Right lung (tissue), 5 donors: ENCODE results near the gene NCKAP5L. TPM values are rescaled to one million over a fixed set of nuclear protein-coding genes. Genes with fewer than 3 reads are reported as not detected.
"Not testable (repeated sequence)": the region's sequence is repeated elsewhere in the genome, so short reads cannot be mapped to it uniquely, and the experiment has no call there.

Experiments used
- DNase-seq, 2 donors: peaks; one replicate each; pipeline ENCODE4 v3.0.0-alpha.2; 2013
- polyA plus RNA-seq, 5 donors: library from polyadenylated mRNA; unstranded; fragments of 120-200 nt; gene quantifications; one replicate each; pipeline versions ENCODE4 v1.2.1 to v1.2.3, GENCODE V29; 2013; ENCODE audit warnings: inconsistent platforms in 1 of 5, low replicate concordance in 1 of 5; ENCODE audit not compliant: insufficient read length in 5 of 5, insufficient read depth in 1 of 5

Gene NCKAP5L
- polyA plus RNA-seq, 5 donors = 13.4 to 25.7 (median 19.2) TPM

DNA sequence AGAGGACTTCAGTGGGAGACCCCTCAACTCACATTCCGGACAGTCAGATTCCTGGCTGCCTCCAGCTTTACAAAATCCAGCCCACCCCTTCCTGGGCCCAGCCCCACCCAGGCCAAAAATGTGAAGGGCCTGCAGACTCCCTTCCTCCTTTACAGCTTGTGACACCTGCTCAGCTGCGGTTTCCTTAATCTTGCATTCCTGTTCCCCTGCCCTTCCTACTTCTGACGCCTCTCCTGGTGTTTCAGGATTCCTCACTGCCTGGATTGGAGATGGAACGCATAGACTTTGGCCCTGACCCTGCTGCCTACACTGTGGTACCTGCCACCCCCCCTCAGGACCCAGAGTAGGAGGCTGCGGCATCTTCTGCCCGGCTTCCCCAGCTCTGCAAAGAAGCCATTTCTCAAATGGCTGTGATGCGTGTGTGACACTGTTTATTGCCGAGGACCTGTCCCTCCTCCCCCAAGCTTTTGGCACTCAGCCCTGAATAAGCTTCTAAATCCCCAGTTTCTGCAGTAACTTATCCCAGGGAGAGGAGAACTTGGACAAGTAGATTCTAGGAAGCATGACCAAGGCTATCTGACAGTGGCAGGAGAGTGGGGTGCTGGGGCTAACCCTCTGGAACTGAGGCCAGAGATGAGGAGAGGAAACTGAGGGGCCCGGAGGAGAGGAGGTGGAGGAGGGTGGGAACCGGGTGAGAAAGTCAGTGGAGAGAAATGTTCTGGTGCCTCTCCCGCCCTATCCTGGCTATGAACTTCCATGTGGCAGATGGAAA is 39.5 kb upstream of the NCKAP5L start:
- DNase-seq = no peak

GRCh38 chr12:49866859-49867569 is 38.8 kb upstream of the NCKAP5L start:
- peak in 1 of 2 donors; percentile 60 for DNase-seq

GRCh38 chr12:49865782-49866135 is 37.5 kb upstream of the NCKAP5L start:
- no peak for DNase-seq

GRCh38 chr12:49865109-49865781 is 37.0 kb upstream of the NCKAP5L start:
- no peak for DNase-seq

DNA sequence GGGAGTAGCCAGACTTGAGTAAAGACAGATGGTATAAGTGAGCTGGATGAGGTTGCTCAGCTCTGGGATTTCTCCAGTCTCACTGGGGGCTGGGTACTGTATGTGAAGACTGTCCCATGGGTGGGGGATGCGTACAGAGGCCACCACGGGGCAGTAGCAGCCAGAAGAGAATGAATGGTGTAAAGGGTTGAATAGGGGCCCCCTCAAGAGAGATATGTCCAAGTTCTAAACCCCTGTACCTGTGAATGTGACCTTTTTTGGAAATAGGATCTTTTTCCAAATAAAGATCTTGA is 36.5 kb upstream of the NCKAP5L start:
- DNase-seq = no peak

GRCh38 chr12:49863946-49864797 is 36.0 kb upstream of the NCKAP5L start:
- no peak for DNase-seq

GRCh38 chr12:49860921-49861320 is 32.7 kb upstream of the NCKAP5L start:
- not testable (repeated sequence) for DNase-seq

GRCh38 chr12:49855890-49856289 is 27.7 kb upstream of the NCKAP5L start:
- not testable (repeated sequence) for DNase-seq

DNA sequence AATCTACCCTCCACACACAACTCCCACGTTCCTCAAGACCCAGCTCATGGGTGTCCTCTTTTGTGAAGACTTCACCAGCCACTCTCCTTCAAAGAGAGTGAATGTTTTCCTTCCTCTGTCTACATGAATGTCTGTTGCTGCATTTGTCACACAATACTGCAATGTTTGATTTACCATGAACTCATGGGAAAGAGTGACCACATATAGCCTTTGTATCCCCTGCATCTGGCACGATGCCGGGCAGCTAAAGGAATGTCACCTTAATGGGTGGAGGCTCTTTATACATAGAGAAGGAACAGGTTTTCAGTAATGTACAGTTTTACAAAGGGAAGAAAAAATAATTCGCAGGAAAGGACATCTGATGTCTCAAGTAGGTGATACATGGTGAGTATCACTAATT is 26.8 kb upstream of the NCKAP5L start:
- DNase-seq = no peak

DNA sequence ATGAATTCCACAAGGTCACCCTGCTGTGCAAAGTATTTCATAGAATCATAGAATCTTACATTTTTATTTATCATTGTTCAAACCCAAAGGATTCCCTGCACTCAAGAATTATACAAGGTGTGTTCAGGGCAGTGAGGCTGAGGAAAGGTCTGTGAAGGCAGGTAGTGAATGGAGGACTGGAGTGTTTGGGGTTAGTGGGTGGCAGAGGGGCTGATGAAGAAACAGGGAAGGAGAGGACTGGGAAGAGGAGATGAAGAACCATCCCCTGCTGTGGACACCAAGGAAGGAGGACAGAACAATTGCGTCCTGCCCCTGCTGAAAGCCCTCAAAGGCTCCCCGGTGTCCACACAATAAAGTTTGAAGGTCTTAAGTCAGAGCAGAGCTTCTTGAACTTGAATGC is 25.5 kb upstream of the NCKAP5L start:
- DNase-seq = no peak

GRCh38 chr12:49847161-49847560 is 18.9 kb upstream of the NCKAP5L start:
- no peak for DNase-seq

DNA sequence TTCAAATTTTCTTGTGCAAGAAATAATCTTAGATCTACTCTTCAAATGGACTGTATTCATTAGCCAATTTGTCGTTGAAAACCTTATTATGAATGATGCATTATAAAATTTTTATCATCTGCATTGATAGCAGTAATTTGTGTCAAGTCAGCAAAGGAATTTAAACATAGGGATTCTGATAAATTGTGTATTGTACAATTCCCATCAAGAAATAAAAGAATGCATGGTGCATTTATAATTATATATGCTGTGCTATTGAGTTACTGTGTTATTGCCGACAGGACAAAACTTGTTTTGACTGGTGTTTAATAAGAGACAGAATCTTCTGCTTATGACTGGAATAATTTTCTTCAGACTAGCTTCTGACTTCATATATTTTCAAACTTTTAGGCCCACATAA is 17.8 kb upstream of the NCKAP5L start:
- no peak for DNase-seq

- no peak for DNase-seq
These were observed 15.7 kb upstream of the NCKAP5L start for GRCh38 chr12:49843876-49844437.

- DNase-seq = no peak
These were observed 15.2 kb upstream of the NCKAP5L start for GRCh38 chr12:49843411-49843810.

DNA sequence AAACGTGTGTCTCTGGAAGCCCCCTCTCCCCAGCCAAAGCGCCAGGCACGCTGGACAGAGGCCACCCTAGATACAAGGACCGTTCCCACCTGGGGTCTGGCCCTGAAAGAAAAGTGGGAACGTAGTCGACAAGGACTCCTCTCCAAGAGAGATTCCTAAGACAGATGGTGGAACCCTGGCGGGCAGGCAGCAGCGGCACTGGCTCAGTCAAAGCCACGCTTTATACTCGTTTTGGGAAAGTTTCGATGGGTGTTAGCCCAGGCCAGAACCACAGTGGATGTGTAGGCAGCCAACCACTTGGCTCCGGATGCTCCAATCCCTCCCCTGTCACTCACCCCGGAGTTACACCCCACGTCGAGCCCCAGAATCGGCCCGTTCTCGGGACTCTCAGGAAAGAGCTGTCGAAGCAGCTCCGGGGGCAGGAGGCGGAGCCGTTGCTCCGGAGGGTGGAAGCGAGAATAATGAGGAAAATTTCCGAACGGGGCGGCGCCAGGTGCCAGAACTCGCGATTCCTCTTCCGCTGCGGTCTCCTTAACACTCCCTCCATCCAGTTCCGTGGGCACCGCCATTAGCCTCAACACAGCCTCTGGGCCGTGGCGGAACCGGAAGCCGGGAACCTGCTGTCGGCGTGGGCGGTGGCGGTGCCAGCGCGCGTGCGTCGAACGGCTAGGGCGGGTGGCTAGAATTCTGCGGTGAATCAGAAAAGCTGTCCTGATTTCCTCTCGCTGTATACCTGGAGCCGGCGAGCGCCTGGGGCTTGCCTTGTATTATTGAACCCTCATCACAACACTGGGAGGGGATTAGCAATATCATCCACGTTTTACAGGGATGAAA is 14.5 kb upstream of the NCKAP5L start, which contains the start of gene BCDIN3D:
TSS of gene BCDIN3D (minus strand) at position 588 of the 834 bp plus-strand sequence. CDS start at position 569, 19 bp downstream.
- DNase-seq = peak; percentile 84 to 86

DNA sequence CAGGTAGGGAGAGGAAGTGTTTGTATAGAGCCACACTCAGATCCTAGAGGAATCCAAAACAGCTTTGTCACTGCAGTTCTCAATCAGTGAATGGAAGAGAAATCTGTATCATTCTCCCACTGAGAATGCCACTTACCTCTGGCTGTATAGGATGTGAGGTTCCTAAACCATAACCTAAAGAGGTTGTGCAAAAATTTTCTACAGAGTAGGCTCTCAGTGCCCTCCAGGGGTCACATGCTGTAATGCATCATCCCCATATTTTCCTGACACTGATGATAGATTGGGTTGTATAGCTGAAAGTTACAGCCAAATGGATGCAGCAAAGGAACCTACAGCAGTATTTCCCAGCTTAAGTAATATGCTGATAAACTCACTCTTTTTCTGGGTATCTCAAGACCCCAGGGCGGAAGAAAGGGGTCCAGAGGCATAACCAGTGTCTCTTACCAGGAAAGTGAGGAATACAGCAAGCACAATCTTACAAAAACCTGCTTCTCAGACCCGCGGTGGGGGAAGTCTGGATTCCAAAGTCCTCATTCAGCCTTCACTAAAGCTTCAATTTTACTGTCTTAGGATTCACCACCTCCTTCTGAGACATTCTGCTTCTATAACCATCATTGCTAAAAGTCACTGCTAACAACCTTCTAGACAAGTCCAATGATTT is 10.9 kb upstream of the NCKAP5L start:
- DNase-seq = no peak

DNA sequence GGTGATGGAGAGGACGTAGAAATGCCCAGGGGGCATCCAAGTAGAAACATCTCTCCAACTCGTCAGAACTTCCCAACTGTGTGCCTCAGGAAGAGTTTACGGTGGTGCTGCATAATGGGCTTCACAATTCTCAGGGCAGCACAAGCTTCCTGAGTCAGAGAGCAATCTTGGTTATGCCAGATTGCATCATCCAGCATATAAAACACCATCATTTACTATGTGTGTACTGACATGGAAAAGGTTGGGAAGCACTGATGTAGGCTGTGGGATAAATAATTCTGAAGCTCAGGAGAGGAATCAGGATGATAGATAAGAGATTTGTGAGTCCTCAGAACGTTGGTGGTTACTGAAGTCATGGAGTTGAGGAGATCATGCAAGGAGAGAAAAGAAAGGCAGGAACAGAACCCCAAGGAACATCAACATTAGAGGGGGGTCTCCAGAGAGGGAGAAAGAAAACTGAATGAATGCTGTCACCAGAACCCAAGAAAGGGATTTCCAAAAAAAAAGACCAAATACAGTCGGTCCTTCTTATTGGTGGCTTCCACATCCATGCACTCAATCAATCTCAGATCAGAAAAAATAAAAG is 4.7 kb upstream of the NCKAP5L start:
- DNase-seq = no peak

- no peak for DNase-seq
These were observed 3.5 kb upstream of the NCKAP5L start for GRCh38 chr12:49831717-49832116.

GRCh38 chr12:49827401-49828099 is 663 bp downstream of the NCKAP5L start:
- peak; percentile 61 to 68 for DNase-seq
